Peyer's patch (tissue), 4 donors: ENCODE data around the gene KSR2.

Experiments used
- CTCF ChIP-seq, 6 experiments: fragments of 450-650 bp in 4 of 6; fragments of 200-600 bp in 2 of 6; sonication (generic) in 1 of 6; IDR thresholded peaks; one replicate each; pipeline ENCODE4 v1.5.1; 2017 to 2019; ENCODE audit warnings: antibody characterized with exemption in 6 of 6, mild to moderate bottlenecking in 3 of 6, moderate library complexity in 1 of 6
- POLR2A ChIP-seq, 2 donors: fragments of 450-650 bp; IDR thresholded peaks; one replicate each; pipeline ENCODE4 v1.5.1; 2017; ENCODE audit warnings: antibody characterized with exemption in 2 of 2, mild to moderate bottlenecking in 2 of 2, moderate library complexity in 2 of 2

- TF ChIP-seq CTCF (IDR thresholded peaks at IDR 0.05) (no peak), POLR2A (IDR thresholded peaks at IDR 0.05) (no peak)
These were observed 468.9 kb downstream of the KSR2 start for GRCh38 chr12:117499759-117500485.
